ENCODE measurements around the gene PRELID2.

Gene PRELID2

DNA sequence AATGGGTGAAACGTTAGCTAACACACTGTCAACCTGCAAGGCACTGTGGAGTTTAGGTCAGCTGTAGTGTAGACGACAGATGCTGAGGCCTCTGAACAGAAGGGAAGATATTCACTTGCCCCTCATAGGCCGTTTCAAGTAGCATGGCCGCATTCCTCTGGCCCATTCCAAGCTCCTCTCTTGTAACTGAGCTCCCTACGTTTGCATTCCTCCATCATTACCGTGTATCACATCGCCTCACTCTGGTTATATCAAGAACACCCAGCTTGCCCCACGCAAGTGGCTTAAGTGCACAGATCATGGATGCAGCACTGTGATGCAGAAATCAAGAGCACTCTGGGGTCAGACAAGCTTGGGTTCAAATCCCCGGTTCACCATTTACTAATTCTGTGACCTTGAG is 43.3 kb downstream of the PRELID2 start:
- no peak for DNase-seq

DNA sequence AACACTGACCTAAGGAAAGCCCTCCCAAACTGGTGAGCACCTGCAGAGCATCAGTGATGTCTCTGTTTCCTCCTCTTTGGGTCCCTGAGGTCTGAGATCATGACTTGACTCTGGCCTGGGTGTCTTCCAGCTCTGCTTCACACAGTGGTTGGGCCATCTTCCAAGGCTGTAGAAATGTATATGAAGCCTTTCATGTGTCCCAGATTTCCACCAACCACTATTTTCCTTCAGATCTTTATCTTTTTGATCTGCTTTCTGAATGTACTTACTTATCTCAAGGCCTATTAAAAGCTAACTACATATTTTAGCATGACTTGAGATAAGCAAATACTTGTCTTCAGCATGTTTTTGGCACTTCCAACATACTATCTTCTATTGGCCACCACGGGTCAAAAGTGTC is 47.1 kb downstream of the PRELID2 start:
- DNase-seq = no peak

DNA sequence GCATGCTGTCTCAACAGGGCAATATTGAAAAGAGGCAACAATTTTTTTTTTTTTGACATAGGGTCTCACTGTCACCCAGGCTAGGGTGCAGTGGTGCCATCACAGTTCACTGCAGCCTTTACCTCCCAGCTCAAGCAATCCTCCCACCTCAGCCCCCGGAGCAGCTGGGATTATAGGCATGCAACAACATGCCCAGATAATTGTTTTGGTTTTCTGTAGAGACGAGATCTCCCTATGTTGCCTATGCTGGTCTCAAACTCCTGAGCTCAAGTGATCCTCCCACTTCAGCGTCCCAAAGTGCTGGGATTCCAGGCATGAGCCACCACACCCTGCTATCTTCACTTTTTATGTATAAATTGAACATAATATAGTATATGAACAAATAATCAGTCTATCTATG is 47.6 kb downstream of the PRELID2 start:
- no peak for DNase-seq

DNA sequence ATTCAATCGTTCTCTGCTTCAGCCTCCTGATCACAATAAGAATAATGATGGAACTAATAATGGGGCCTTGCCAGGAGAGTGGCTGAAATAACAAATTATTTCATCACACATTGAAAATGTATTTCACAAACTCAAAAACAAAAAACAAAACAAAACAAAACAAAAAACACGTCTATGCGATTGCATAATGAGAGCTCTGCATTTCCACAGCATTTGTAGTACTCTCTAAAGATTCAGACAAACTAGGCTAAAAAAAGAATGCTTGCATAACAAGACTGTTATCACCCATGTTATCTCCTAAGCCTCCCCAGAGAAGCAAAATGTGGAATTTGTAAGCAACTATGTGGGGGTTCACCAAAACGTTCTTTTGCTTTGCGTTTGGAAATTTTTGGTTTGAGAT is 48.1 kb downstream of the PRELID2 start:
- no peak for DNase-seq

DNA sequence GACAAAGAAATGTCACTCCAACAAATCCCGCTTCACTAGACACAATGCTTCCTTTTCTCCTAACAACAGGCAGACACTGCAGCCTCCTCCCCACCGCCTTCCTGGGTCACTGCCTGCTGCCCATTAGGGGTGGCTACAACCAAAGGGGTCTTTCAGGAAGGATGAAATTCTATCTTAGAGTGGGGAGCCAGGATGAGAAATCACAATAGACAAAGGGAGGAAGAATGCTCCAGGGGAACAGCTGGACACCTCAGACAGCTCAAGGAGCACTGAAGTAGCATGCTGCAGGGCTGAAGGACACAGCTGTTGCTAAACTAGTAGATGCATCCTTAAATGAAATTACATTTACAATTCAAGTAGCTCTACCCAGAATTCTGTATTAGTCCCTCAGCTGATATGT is 54.2 kb downstream of the PRELID2 start:
- no peak for DNase-seq

DNA sequence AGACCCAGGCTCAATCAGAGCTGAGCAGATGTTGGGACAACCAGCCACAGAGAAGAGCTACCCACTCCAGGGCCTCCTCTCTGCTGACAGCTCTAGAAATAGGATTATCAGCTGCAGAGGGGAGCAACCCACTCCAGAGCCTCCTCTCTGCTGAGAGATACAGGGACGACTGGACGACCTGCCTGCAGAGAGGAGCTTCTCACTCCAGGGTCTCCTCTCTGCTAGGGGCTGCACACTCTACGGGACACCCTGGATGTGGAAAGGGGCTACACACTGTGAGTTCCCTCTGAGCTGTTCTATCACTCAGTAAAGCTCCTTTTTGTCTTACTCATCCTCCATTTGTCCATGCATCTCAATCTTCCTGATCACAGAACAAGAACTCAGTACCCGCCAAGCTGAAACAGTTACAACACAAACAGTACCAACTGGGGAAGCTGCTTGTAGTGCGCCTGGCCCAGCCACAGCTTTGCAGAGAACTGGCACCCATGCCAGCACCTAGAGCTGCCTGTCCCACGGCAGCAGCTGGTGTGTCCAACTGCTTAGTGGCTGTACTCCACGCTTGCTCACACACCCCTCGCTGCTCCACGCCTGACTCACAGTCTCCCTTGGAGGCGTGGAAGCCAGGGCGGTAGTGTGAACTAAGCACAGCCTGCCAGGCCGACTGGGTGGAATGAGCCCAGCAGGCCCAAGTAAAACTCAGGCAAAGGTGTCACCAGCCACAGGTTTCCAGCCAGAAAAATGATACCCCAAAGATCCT is 56.8 kb downstream of the PRELID2 start:
- no peak for DNase-seq

DNA sequence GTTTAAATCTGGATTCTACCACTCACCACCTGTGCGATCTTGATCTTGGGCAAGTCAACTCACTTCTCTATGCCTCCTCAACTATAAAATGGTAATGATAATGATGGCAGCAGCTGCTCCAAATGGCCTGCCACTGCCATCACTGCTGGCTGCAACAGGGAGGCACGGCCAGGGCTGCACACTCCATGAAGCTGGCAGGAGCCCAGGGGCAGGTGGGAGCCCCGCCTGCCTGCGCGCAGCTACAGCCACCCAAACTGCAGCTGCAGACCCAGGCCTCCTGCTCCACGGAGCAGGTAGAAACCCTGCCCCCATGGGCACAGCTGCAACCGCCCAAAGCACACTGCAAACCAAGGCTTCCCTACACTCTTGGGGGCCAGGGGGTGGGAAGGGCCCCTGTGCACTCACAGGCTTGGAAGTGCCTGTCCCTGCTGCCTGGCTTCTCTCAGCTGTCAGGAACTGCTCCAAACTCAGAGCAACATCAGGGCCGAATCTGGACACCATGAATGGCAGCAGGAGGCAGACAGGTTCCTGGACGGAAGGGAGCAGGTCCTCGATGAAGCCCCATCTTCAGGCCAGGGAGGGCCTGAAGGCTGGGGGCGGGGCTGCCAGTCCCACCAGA is 57.6 kb downstream of the PRELID2 start:
- DNase-seq = no peak

DNA sequence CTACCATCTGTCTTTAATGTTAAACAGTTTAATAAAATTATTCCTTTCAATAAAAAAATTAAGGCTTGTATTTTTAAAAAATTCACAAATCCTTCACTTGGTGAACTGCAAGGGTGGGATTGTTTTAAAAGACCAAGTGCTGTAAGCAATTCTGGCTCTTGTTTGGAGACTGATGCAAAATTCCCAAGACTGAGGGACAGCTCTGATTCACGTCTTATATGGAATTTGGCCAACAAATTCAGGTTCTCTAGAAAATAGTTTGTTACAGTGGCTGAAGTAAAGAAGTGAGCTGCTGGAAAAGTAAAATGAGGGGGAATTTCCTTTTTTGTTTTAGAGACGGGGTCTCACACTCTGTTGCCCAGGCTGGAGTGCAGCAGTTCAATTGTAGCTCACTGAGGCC is 58.3 kb downstream of the PRELID2 start:
- no peak for DNase-seq

DNA sequence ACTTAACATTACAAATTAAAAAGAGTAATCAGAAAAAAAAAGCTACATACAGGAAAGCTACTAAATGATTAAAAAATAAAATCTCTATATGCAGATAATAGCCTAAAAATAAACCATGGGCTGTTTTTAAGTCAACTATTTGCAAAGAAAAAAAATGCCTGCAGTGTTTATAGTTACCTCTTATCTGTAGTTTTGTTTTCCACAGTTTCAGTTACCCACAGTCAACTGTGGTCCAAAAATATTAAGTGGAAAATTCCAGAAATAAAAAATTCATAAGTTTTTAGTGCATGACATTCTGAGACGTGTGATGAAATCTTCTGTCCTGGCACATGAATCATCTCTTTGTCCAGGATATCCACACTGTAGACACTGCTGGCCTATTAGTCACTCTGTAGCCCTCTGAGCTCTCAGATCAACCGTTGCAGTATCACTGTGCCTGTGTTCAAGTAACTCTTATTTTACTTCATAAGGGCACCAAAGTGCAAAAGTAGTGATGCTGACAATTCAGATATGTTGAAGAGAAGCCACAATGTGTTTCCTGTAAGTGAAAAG is 59.2 kb downstream of the PRELID2 start:
- DNase-seq = no peak

DNA sequence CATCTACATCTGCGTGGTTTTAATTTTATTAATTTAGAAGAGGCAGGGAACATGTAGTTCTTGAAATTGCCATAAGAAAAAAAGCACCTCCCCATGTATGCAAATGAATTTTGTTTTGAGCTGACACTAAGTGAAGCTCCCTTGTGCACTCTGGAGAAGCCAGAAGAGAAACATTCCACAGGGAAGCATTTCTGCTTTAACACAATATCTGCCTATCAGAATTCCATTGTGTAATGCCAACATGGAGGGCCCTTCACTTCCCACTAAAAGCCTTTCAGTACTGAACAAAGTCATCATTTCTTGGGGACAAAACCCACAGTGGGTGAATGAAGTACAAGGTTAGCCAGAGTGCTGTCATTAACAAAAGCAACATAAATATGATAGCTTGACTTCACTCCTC is 59.7 kb downstream of the PRELID2 start:
- no peak for DNase-seq

DNA sequence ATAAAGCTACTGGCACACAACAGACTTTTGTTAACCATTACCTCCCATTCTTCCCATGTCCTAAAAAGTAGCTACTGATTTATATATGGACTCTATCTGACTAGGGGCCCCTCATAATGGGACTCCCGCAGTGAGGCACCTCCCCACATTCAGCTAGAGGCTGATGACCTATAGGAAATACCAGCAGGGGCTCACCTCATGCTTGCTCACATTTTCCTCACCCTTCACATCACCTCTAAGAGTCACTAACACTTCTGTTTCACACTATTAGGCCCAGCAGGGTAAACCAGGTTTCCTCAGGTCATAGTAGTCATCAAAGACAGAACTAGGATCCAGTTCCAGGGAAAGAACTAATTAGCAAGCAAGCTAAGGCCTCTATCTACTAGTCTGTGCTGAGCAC is 60.7 kb downstream of the PRELID2 start:
- DNase-seq = no peak

DNA sequence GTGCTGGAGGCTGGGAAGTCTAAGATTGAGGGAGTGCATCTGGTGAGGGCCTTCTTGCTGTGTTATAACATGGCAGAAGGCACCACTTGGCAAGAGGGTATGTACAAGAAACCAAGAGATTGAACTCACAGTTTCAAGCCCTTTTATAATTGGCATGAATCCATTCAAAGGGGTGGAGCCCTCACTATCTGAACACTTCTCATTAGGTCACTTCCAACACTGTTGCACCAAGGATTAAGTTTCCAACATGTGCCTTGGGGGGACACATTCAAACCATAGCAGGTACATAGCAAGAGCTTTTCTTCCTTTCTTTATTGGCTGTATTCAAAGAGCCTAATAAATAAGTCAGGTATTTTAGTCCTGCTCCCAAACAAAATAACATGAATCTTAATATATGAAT is 62.7 kb downstream of the PRELID2 start:
- no peak for DNase-seq

DNA sequence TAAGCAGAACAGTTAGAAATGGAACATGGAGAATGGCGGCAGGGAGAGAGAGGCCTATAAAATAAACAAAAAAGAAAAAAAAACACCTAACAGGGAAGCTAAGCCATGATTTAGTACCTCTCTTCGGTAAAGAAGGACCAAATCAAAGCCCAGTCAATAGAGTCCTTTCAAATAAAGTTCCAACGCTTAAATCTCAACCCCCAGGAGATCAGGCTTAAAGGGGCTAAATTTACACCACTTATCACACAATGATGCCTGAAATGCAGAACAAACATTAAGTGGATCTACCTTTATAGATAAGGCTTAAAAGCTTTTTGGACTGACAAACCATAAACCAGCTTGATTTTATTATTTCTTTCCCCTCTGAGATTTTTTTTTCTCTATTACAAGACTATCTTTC is 66.3 kb downstream of the PRELID2 start:
- no peak for DNase-seq

DNA sequence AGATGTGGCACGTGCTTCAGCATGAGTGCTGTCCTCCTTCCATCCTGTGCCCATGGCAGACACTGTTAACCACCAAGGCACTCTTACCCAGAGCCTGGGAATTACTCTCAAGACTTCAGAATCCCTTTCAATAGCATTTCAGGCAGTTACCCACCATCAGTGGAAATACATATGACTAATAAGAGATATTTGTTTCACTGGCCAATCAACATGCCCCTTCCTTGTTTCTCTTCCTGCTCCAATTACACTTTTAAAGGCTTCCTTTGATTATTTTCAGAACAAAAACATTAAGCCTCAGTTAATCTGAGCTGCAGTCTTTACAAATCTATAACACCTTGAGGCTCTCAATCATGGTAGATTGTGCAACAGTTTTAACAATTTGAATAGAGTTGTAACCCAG is 70.8 kb downstream of the PRELID2 start:
- no peak for DNase-seq

DNA sequence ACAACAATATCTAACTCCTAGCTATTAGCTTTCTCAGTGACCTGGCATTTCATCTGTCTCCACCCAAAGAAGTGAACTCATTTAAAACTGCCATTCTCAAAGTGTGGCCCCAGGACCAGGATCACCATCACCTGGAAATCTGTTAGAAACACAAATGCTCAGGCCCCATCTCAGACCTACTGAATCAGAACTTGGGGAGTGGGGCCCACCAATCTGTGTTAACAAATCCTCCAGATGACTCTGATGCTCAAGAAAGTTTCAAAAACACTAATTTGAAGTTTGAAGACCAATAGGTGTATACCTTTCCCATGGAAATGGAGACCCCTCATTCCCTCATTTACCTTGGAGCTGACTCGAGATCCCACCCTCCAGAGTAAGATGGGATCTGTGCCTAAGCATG is 72.3 kb downstream of the PRELID2 start:
- DNase-seq = no peak

DNA sequence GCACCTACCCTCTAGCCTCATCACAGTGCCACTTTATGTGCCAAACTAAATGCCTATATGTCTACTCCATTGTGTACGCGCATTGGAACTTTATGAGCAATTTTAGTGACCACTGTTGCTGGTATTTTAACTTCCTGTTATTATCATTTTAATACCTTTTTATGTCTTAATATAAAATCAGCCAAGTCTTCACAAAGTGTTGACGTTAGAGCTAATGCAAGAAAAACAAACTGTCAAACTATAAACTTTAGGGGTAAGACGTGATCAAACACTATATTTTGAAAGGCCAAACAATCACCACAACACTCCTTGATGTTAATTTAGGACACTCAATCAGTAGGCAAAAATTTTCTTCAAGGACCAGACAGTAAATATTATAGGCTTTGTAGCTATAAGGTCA is 73.9 kb downstream of the PRELID2 start:
- no peak for DNase-seq

DNA sequence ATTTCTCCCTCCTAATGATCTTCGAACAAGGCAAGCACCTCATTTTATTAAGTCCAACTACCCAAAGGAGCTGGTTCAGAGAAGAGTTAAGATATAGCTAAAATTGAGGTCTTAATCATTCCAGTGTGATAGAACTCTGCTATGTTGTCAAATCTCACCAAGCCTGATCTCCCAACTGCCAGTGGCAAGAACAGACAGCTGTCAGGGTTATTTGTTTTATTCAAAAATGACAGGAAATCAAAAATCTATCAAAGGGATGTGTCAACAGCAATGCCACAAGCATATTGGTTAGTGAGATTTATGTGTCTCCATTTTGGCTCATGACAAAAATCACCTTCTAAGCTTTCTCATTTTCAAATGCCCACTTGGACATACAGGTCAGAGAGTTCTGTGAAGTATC is 74.5 kb downstream of the PRELID2 start:
- no peak for DNase-seq

DNA sequence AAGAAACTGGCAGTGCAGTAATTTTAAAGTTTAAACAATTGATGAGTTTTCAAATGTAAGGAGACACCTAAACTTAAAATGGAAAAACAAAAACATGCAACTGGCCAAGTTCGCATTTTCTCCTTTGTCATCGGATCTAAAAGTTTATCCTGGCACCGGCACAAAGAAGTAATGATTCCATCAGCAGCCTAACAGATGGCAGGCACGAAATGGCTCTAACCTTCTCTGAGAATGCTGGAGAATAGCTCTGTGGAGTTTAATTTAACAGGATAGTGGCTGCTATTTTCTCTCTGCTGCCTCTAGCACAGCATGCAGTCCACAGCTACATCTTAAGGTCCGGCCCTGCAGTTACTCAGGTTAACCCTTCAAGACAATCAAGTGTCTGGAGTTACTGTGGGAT is 82.2 kb downstream of the PRELID2 start:
- no peak for DNase-seq

DNA sequence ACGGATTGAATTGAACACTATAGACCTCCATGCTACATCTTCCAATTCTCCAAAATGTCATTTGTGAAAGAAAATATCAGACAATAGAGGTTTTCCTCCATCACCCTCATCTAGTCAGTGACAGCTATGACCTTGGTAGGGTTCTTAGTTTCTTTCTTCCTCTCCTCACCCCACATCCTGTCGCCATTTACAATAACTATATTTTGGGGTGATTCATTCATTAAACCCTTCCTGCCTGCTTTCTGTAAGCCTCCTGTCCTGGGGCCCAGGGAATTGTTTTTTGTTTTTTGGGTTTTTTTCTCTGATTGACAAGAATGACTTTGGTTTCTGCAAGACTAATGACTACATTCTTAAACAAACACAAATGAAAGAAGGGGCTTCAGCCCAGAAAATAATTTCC is 82.6 kb downstream of the PRELID2 start:
- DNase-seq = no peak

DNA sequence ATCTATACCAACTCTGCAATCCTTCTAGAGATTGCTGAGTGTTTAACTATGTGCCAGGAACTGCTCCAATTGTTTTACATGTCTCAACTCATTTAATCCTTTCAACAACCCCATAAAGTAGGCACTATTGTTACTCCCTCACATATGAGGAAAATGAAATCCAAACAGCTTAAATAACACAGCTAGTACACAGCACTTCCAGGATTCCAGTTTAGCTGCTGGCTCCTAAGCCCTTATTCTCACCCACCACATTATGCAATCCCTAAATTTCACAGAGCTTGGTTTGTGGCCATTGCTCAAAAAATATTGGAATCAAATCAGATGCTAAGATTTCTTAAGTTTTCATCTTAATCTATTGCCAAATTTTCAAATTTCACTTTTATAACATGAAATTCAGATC is 84.9 kb downstream of the PRELID2 start:
- no peak for DNase-seq

DNA sequence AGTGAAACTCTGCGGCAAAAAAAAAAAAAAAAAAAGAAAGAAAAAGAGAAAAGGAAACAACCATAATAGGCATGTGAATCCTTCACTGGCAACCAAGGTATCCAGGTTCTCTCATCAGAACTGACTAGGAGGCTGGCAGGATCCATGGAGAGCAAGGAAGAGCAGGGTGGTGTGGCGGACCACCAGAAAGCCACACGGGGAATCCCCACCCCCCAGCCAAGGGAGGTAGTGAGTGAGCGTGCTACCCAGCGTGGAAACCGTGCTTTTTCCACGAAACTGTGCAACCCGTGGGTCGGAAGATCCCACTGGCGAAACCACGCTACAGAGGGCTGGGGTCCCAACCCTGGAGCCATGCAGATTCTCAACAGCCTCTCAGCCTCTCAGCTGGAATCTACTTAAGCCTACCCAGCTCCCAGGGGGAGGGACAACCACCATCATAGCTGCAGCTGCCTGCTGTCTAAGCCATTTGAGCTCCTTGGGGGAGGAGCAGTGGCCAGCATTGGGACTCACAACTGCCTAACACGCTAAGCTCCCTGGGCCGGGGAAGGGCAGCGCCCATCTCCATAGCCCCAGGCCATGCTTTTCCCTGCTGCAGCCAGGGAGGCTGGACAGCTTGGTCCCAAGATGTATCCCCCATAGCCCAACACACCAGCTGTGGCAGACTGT is 91.6 kb downstream of the PRELID2 start:
- no peak for DNase-seq

DNA sequence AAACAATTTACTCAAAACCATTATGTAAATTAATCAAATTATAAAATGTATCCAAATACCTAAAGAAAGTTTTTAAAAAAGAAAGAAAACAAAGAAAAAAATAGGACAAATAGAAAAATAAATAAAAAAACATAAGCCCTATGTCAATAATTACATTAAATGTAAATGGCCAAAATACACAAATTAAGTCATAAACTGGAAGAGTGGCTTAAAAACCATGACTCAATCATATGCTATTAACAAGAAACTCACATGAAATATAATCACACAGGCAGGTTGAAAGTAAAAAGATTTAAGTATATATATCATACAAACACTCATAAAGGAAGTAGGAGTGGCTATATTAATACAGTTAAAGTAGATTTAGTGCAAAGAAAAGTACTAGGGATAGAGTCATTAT is 95.3 kb downstream of the PRELID2 start:
- no peak for DNase-seq

DNA sequence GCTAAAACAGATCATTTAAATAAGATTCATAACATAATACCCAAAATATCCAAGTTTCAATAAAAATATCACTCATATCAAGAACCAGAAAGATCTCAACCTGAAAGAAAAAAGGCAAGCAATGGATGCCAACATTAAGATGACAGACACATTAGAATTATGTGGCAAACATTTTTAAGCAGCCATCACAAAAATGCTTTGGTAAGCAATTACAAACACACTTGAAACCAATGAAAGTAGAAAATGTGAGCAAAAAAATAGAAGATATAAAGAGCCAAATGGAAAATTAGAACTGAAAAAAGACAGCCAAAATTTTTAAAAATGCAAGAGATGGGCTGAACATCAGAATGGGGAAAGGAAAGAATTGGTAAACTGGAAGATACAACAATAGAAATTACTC is 96.9 kb downstream of the PRELID2 start:
- no peak for DNase-seq

DNA sequence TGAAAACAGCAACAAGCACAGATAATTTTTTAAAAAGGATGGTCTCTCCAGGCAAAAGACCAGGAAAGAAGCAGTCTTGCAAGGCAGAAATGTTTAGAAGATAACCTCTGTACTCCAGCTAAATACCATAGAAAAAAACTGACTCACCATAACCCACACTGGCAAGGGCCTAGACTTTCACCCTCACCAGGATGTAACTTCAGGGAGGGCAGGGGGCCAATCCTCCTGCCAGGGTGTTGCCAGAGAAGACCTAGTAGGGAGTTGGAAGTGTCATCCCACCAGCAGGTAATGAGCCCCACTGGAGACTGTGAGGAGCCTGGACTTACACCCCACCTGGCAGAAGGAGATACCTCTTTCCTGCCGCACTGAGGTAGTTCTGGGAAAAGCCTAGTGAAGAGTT is 97.6 kb downstream of the PRELID2 start:
- no peak for DNase-seq

All from NCI-H510A treated with DMSO at 0.1 percent for 48 hours (cell line).